Stomach (tissue), 9 donors: ENCODE results near the gene TAB2. TPM values are rescaled to one million over a fixed set of nuclear protein-coding genes. Genes with fewer than 3 reads are reported as not detected.

ENCODE experiments used
- DNase-seq, 2 donors: peaks; one replicate each; pipeline versions ENCODE4 v3.0.0 to v3.0.0-alpha.2; 2013 to 2019
- H3K27ac ChIP-seq, 5 donors: fragments of 200-600 bp in 4 of 5; sonication (generic) in 4 of 5; one replicate each; pipeline ENCODE4 v1.5.1; 2013 to 2019; ENCODE audit warnings: mild to moderate bottlenecking in 1 of 5, moderate library complexity in 1 of 5
- H3K27me3 ChIP-seq, 3 donors: fragments of 200-600 bp; sonication (generic); one replicate each; pipeline ENCODE4 v1.5.1; 2017 to 2019; ENCODE audit warnings: mixed run types in 1 of 3
- H3K36me3 ChIP-seq, 4 donors: fragments of 200-600 bp; sonication (generic); 1 replicate in 3 of 4; 2 replicates in 1 of 4; pipeline ENCODE4 v1.5.1; 2016 to 2019
- H3K4me1 ChIP-seq, 4 donors: fragments of 200-600 bp; sonication (generic); one replicate each; pipeline ENCODE4 v1.5.1; 2016 to 2019
- H3K4me3 ChIP-seq, 4 donors: fragments of 200-600 bp; sonication (generic) in 3 of 4; one replicate each; pipeline ENCODE4 v1.5.1; 2016 to 2019; ENCODE audit warnings: mild to moderate bottlenecking in 1 of 4
- H3K9me3 ChIP-seq, 4 donors: fragments of 200-600 bp; sonication (generic); one replicate each; pipeline ENCODE4 v1.5.1; 2016 to 2019
- CTCF ChIP-seq, 7 experiments: fragments of 450-650 bp in 4 of 7; fragments of 200-600 bp in 3 of 7; sonication (generic) in 3 of 7; IDR thresholded peaks; one replicate each; pipeline ENCODE4 v1.5.1; 2016 to 2019; ENCODE audit warnings: antibody characterized with exemption in 7 of 7, control low read depth in 2 of 7, mild to moderate bottlenecking in 1 of 7
- EP300 ChIP-seq: sonication (generic); formaldehyde crosslinking; IDR thresholded peaks from one replicate; pipeline ENCODE4 v1.6.1; 2017; ENCODE audit warnings: antibody characterized with exemption
- POLR2A ChIP-seq, 4 donors: fragments of 450-650 bp; IDR thresholded peaks; one replicate each; pipeline ENCODE4 v1.6.1; 2016; ENCODE audit warnings: antibody characterized with exemption in 4 of 4, control low read depth in 2 of 4, mild to moderate bottlenecking in 1 of 4, moderate library complexity in 1 of 4
- POLR2AphosphoS5 ChIP-seq, 3 donors: sonication (generic); formaldehyde crosslinking; IDR thresholded peaks; one replicate each; pipeline ENCODE4 v1.6.1; 2016; ENCODE audit warnings: antibody characterized with exemption in 3 of 3
- WGBS, 5 donors: extraction: QIAGEN DNeasy Blood & Tissue Kit in 3 of 5; methylation state at CpG; one replicate each; pipeline versions ENCODE4 v1.1.5 to v1.1.7; 2013 to 2018; 5-methylcytosine and 5-hydroxymethylcytosine counted together
- intact Hi-C: fragments of 100-400 bp; cut with DNase I; formaldehyde crosslinking; loops from one replicate; pipeline ENCODE4 v1.15.1; 2023; ENCODE audit warnings: low total_unique reads
- polyA plus RNA-seq, 3 donors: library from polyadenylated mRNA; stranded (reverse); fragments of 200-250 nt; gene quantifications; one replicate each; pipeline ENCODE4 v1.2.3, GENCODE V29; 2013
- total RNA-seq, 5 donors: library from RNA; depleted of rRNA; stranded (reverse); fragments of >200 nt; gene quantifications; one replicate each; pipeline versions ENCODE4 v1.1.0 to v1.2.3, GENCODE V29; 2014 to 2016
- donor health status: healthy with polysubstance abuse.
- donor health status: Bipolar disorder and iron deficiency.
- donor health status: healthy.

TAB2 gene
- total and polyA plus RNA-seq, 8 donors: 14.1 to 119 (median 47.4) TPM

- no peak for TF ChIP-seq CTCF (IDR thresholded peaks at IDR 0.05)
- TF ChIP-seq POLR2A (IDR thresholded peaks at IDR 0.05): no peak
- no peak for TF ChIP-seq POLR2AphosphoS5 (IDR thresholded peaks at IDR 0.05)
- Histone ChIP-seq H3K4me1 (peaks cover 0 to 22% (median 10%) of the 10 kb centered on the region in 4 donors), H3K9me3 (no peaks in the 10 kb centered on the region), H3K4me3 (no peak overlapping the region), H3K27ac (no peak overlapping the region), H3K27me3 (no peaks in the 10 kb centered on the region), H3K36me3 (peaks cover 0 to 12% (median 1%) of the 10 kb centered on the region in 4 donors)
- intact Hi-C loops: no loop called here
- no peak for DNase-seq
- 91 to 97% (median 92%) methylated on average over 6 of the region's 6 CpGs for WGBS, 5 donors
Observed at GRCh38 chr6:149392093-149392492, 74.6 kb downstream of the TAB2 start.

GRCh38 chr6:149392535-149392934 lies 75.0 kb downstream of the TAB2 start:
- DNase-seq: no peak
- Histone ChIP-seq H3K4me3 (no peak overlapping the region), H3K4me1 (peaks cover 0 to 25% (median 10%) of the 10 kb centered on the region in 4 donors), H3K27me3 (no peaks in the 10 kb centered on the region), H3K27ac (no peak overlapping the region), H3K9me3 (no peaks in the 10 kb centered on the region), H3K36me3 (peaks cover 0 to 14% (median 2%) of the 10 kb centered on the region in 4 donors)
- intact Hi-C loops: no loop called here
- no peak for TF ChIP-seq EP300

GRCh38 chr6:149393002-149393679 lies 75.6 kb downstream of the TAB2 start:
- no peak for TF ChIP-seq POLR2AphosphoS5 (IDR thresholded peaks at IDR 0.05)
- no peak for TF ChIP-seq CTCF (IDR thresholded peaks at IDR 0.05)
- TF ChIP-seq POLR2A (IDR thresholded peaks at IDR 0.05): no peak
- TF ChIP-seq EP300: no peak
- DNase-seq: no peak
- H3K27me3 ChIP-seq: no peaks in the 10 kb centered on the region
- H3K27ac ChIP-seq: no peak overlapping the region
- H3K36me3 ChIP-seq: peaks cover 0 to 20% (median 7%) of the 10 kb centered on the region in 4 donors
- peaks cover 0 to 25% (median 7%) of the 10 kb centered on the region in 4 donors for H3K4me1 ChIP-seq
- no peaks in the 10 kb centered on the region for H3K9me3 ChIP-seq
- no peak overlapping the region for H3K4me3 ChIP-seq
- intact Hi-C loops: no loop called here

- Histone ChIP-seq H3K27ac (no peak overlapping the region), H3K36me3 (peaks cover 5 to 35% (median 22%) of the 10 kb centered on the region in 4 donors), H3K27me3 (no peaks in the 10 kb centered on the region), H3K4me3 (no peak overlapping the region), H3K9me3 (no peaks in the 10 kb centered on the region), H3K4me1 (peaks cover 0 to 22% (median 6%) of the 10 kb centered on the region in 4 donors)
- intact Hi-C loops: no loop called here
- no peak for DNase-seq
- TF ChIP-seq POLR2A (IDR thresholded peaks at IDR 0.05): no peak
- TF ChIP-seq EP300: no peak
- no peak for TF ChIP-seq CTCF (IDR thresholded peaks at IDR 0.05)
- TF ChIP-seq POLR2AphosphoS5 (IDR thresholded peaks at IDR 0.05): no peak
Observed at GRCh38 chr6:149395185-149395584, 77.7 kb downstream of the TAB2 start.

- no peaks in the 10 kb centered on the region for H3K9me3 ChIP-seq
- TF ChIP-seq POLR2AphosphoS5 (IDR thresholded peaks at IDR 0.05): no peak
- TF ChIP-seq EP300: no peak
- no peak for TF ChIP-seq POLR2A (IDR thresholded peaks at IDR 0.05)
- TF ChIP-seq CTCF (IDR thresholded peaks at IDR 0.05): no peak
- peaks cover 0 to 19% (median 5%) of the 10 kb centered on the region in 4 donors for H3K4me1 ChIP-seq
- 49 to 72% (median 71%) methylated on average over 6 of the region's 6 CpGs for WGBS, 5 donors
- no peak overlapping the region for H3K4me3 ChIP-seq
- no peaks in the 10 kb centered on the region for H3K27me3 ChIP-seq
- DNase-seq: no peak
- H3K36me3 ChIP-seq: peaks cover 8 to 42% (median 33%) of the 10 kb centered on the region in 4 donors
- H3K27ac ChIP-seq: no peak overlapping the region
- intact Hi-C loops: no loop called here
Observed at GRCh38 chr6:149397384-149397783, 79.9 kb downstream of the TAB2 start.
